Embryonic facial prominence (tissue), 1 donor: ENCODE measurements around the gene NR1H4.
"Not testable (repeated sequence)": the region's sequence is repeated elsewhere in the genome, so short reads cannot be mapped to it uniquely, and the experiment has no call there.

Experiments used
- DNase-seq: peaks from one replicate; pipeline ENCODE4 v3.0.0-alpha.2; 2016; ENCODE audit errors: extremely low spot score

NR1H4 gene

GRCh38 chr12:100473050-100473715 lies 483 bp upstream of the NR1H4 start:
- DNase-seq, result no peak

- no peak for DNase-seq
These were observed 951 bp downstream of the NR1H4 start for GRCh38 chr12:100474617-100475016.

DNA sequence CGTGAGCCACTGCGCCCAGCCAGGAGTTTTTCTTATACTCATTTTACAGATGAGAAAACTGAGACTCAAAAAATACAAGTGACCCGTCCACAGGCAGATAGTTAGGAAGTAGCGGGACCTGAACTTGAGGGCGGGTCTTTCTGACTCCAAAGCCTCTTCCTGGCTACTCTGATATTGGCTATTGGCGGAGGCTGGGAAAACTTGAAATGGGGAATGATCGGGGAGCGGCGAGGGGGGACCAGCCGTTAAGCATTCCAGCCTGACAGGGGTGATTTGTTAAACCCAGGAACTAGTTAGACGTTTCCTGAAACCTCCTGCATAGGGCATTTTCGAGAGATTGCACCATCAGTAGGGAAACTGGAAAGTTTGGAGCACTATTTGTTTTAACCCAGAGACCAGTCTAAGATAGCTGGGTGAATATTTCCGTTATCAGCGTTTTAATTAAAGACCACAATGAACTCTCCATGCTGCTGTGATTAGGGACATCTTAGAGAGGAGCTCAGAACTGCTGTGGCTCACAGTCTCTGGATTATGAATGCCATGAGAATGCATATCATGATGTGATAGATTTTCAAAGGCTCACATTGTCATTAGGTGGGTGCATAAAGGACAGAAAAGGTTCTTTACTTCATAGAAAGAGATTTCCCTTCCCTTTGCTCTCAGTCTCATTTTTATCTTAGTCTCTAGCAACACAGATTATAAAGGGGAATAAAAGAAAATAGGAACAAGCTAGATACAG lies 2.5 kb downstream of the NR1H4 start:
- no peak for DNase-seq

GRCh38 chr12:100481021-100481420 lies 7.4 kb downstream of the NR1H4 start:
- DNase-seq, result no peak

- DNase-seq, result no peak
These were observed 10.7 kb downstream of the NR1H4 start for GRCh38 chr12:100484183-100484886.

DNA sequence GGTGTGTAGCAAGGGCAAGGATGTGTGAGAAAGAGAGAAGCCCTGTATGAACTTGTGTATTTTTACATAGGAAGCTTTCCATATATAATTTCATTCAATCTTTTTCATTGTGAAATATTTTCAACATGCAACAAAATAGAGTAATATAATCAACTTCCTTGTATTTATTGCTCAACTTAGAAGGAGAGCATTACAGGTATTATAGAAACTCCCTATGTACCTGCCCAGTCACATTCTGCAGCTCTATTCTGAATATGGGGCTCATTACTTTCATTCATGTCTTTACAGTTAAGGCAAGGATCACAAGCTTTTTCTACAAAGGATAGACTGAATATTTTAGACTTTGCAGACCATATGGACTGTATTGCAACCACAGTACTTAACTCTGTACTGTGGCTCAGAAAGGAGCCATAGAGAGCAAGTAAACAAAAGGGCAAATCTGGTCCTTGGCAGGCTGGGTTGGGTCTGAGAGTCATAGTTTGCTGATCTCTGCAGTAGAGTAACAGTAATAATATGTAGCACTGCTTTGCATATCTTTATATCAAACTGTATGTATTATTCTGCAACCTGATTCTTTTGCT lies 11.3 kb downstream of the NR1H4 start:
- DNase-seq, result no peak

DNA sequence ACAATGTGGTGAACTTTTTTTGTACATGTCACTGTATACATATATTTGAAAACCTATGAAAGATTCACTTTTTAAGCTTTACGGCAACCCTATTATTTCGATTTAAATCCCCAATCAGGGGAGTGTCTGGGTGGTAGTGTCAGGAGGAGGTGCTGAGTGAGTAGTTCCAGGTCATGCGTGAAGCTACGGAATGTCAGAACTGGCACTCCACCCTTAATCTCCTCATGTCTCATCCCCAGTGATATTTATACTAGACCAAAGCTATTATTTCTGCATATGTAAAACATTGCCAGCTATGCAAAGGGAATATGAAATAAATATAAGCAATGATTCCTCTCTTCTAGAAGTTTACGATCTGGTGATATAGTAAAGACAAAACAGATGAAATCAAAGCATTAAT lies 12.3 kb downstream of the NR1H4 start:
- no peak for DNase-seq

GRCh38 chr12:100489251-100489820 lies 15.7 kb downstream of the NR1H4 start:
- DNase-seq, result no peak

DNA sequence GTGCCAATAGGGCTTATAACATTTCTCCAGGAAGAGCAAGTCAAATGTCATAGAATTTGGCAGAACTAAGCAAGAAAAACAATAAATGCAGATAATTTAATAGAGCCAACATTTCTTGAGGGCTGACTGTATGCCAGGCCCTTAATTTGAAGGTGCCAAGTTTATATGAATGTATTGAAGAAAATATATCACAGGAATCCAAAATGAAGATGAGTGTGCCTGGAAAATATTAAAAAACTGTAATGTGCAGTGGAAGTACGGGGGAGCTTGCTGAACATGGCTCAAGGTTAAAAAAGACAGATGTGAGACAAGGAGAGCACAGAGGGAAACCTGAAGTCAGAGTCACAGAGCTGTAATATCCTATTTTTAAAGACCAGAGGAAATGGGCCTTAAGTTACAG lies 16.4 kb downstream of the NR1H4 start:
- DNase-seq, result no peak

GRCh38 chr12:100491104-100491503 lies 17.4 kb downstream of the NR1H4 start:
- no peak for DNase-seq

GRCh38 chr12:100493396-100494012 lies 19.8 kb downstream of the NR1H4 start:
- DNase-seq, result no peak

GRCh38 chr12:100494026-100494425 lies 20.4 kb downstream of the NR1H4 start:
- no peak for DNase-seq

DNA sequence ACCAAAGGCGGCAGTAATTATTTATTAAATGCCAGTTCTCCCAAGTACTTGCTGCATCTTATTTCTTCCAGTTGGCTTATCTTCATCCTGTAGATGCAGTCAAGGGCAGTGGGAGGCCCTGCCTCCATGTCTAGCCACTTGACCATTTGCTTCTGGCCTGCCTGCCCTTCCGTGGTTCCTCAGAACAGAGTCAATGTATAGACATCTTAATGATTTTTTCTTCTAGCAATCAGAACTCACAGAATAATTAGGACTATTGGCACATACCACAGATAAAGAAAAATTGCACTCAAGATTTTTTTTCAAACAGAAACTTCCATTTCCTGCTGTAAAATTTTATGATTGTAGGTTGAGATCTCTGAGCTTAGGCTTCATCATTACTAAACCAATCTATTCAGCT lies 20.9 kb downstream of the NR1H4 start:
- DNase-seq, result no peak

- DNase-seq, result no peak
These were observed 23.6 kb downstream of the NR1H4 start for GRCh38 chr12:100497105-100497795.

DNA sequence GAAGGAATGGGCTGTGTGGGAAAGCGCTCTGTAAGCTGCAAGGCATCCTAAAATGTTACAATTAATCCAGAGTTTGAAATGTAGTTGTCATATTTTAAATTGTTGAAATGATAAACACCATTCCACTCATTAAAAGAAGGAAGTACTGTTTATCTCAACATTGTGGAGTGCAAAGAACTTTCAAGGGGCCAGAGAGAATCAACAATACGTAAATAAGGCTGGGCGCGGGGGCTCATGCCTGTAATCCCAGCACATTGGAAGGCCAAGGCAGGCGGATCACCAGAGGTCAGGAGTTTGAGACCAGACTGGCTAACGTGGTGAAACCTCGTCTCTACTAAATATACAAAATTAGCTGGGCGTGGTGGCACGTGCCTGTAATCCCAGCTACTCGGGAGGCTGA lies 24.5 kb downstream of the NR1H4 start:
- DNase-seq, result no peak

DNA sequence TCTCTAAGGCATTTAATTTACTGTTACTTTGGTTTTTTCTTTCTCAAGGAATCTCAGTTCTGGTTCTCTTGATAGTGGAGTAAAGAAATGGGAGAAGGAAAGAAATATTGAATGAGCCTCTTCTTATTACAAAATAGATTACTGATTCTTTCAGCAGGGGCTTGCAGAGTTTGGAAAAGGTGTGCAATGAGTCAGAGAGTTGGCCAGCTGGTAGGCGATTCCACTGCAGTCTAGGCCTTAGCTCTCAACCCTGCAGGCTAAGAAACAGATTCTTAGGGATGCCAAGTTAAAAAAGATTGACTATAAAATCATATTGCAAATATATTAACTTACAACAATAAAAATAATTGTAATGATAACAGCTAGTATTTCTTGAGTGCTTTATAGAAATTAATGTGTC lies 25.8 kb downstream of the NR1H4 start:
- no peak for DNase-seq

DNA sequence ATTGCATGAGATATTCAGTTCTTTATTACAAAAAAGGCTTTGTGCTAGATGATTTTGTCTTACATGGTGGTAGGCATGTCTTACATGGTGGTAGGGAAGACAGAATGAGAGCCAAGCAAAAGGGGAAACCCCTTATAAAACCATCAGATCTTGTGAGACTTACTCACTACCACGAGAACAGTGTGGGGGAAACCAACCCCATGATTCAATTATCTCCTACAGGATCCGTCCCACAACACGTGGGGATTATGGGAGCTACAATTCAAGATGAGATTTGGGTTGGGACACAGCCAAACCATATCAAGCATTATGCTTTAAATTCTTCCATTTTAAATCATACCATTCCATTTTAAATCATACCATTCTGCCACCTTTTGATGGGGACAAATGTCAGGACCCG lies 29.1 kb downstream of the NR1H4 start:
- DNase-seq, result not testable (repeated sequence)

- no peak for DNase-seq
These were observed 29.6 kb downstream of the NR1H4 start for GRCh38 chr12:100503228-100503628.

DNA sequence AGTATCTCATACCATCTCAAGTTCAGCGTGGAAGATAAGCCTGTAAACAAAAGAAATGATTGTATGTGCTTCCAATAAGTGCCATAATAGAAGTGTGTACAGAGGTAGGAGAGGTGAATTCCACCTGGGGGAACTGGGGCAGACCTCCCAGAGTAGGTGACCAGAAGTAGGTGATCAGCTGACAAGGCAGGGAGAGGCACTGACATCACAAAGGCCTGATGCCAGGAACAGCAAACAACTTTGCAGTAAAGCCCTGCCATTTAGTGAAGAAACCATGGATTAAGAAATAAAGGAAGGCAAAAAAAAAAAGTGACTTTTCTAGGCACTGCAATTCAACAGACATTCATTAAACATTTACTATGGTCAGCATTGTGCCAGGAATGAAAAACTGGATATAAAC lies 31.1 kb downstream of the NR1H4 start:
- no peak for DNase-seq

GRCh38 chr12:100508751-100509150 lies 35.1 kb downstream of the NR1H4 start:
- no peak for DNase-seq

DNA sequence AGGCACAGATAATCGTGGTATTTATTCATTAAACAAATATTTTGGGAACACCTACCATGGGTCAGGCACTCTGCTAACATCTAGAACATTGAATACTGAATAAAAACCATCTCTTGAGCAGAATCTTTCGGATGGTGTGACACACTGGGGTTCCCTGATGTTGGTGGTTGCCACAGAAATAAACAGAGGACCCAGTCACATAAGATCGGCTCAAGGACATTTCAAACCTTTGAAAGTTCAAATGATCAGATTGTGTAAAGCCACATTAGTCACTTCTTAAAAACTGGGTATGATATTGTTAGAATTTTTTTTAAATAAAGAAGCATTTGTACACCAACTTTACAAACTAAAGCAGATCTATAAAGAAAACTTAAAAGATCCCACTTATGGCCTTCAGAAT lies 39.0 kb downstream of the NR1H4 start:
- no peak for DNase-seq
